HG03064 (cell line): ENCODE measurements around the gene MMP24OS.

Source experiments
- ATAC-seq: cut with Tn5 transposase; IDR thresholded peaks from one replicate; pipeline ENCODE4 v1.9.1; 2021; ENCODE audit warnings: low read depth; ENCODE audit not compliant: unreplicated experiment

Gene MMP24OS

GRCh38 chr20:35291654-35292503 is 14.0 kb upstream of the MMP24OS start, which contains the start of gene FAM83C:
Gene FAM83C (minus strand): TSS chr20:35292425. CDS start chr20:35292304, 121 bp downstream.
- no peak for ATAC-seq

GRCh38 chr20:35290887-35291417 is 13.0 kb upstream of the MMP24OS start:
- ATAC-seq: no peak

DNA sequence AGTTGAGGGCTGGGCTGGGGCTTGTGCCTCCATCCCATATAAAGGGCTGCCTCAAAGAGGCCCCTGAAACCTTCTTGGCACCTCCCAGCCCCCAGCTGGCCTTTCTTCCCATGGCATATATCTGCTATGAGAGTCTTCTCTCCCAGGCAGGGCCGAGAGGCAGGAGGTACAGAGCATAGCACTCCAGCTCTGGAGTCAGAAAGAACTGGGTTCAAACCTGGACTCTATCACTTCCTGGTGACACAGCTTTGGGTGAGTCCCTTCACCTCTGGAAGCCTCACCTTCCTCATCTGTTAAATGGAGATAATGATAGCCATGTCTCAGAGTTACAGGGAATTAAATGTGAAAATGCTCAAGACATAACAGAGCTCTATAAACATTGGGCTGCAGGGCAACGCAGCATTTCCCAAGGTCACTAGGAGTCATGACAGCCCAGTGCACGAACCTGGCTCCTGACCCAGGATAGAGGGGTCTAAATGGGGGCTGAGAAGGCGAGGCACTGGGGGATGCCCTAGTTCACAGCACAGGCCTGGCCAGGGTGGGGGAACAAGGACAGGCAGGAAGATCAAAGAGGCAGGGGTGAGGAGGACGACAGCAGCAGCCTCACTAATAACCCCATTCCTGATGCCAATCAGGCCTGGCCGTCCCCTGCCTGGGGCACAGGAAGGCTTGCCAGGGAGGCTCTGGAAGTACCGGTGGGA is 12.4 kb upstream of the MMP24OS start:
- no peak for ATAC-seq

DNA sequence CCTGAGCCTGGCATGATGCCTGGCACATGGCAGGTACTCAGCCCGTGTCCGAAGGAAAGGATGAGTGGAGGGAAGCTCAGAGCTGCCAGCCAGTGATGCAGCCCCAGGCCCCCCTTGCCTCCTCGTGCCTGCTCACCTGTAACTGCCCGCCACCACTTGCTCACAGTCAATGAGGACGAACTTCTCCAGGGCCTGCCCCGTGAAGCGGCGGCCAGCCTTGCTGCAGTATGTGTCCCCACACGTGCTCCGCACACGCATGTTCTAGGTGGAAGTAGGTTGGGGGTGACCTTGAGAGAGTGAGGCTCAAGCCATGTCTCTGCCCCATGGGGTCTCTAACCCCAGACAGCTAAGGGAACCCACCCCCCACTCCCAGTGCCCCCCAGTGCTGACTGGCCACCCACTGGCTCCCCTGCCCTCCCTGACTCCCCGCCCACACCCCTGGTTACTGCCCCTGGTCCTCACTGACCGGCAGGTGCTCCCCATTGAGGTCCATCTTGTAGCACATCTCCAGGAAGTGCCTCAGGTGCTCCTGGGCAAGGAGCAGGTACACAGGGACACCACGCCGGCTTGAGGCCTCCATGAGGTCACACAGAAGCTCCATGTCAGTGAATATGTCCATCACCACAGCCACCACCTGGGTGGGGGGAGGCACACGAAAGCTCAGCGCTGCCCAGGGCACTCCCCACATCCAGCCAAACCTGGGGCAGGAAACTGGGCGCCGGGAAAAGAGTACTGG is 10.6 kb upstream of the MMP24OS start:
- no peak for ATAC-seq

- ATAC-seq: no peak
Observed at GRCh38 chr20:35287509-35288324, 9.8 kb upstream of the MMP24OS start.

- no peak for ATAC-seq
Observed at GRCh38 chr20:35286899-35287508, 9.1 kb upstream of the MMP24OS start.

DNA sequence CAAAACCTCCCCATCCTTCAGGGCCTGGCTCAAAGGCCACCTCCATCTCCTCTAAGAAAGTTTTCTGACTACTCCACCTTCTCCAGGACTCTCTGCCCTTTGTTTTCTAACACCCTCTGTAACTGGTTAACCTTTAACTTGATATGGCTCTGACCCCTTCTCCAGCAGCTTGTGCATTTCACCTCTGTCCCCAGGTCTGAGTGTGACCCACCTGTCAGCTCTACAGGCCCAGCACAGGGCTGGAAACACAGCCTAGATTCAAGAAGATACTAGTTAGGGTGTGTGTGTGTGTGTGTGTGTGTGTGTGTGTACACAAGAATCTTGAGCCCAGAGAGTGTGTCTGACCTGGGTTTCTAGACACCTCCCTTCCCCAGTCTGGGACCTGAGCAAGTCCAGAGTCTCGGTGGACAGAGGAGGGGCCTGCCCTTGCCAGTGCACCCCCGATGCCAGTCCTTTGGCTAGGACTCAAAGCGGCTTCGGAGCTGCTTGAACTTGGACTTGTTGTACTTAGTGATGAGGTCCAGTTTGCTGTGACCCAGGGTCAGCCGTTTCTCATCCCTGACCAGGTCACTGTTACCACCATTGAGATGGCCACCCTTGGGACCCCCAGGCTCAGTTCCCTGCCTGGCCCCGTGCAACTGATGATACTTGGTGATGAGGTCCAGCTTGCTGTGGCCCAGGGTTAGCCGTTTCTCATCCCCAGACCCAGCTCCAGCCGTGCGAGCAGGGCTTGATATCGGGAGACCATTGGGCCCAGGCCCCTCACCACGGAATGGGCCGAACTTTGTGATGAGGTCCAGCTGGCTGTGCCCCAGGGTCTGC is 8.4 kb upstream of the MMP24OS start:
- ATAC-seq: no peak

GRCh38 chr20:35285806-35286076 is 7.8 kb upstream of the MMP24OS start:
- ATAC-seq: no peak

- no peak for ATAC-seq
Observed at GRCh38 chr20:35284992-35285805, 7.3 kb upstream of the MMP24OS start.

GRCh38 chr20:35284267-35284991 is 6.5 kb upstream of the MMP24OS start, which contains the start of gene EIF6:
Gene EIF6 (minus strand): TSS chr20:35284772. CDS start chr20:35284487, 285 bp downstream.
- peak; percentile 62 for ATAC-seq

- ATAC-seq: no peak
Observed at GRCh38 chr20:35283441-35284266, 5.7 kb upstream of the MMP24OS start.

DNA sequence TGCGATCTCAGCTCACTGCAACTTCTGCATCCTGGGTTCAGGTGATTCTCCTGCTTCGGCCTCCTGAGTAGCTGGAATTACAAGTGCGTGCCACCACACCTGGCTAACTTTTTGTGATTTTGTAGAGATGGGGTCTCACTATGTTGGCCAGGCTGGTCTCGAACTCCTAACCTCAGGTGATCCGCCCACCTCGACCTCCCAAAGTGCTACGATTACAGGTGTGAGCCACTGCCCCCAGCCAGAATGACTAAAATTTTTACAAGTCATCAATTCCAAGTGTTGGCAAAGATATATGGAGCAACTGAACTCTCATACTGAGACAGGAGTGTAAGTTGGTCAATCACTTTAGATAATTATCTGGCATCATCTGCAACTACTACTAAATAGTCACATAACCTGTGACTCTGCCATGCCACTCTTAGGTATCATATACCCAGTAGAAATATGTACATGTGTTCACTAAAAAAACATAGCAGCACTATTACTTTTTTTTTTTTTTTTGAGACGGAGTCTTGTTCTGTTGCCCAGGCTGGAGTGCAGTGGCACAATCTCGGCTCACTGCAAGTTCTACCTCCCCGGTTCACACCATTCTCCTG is 3.7 kb upstream of the MMP24OS start:
- ATAC-seq: no peak

- ATAC-seq: no peak
Observed at GRCh38 chr20:35280523-35280922, 2.6 kb upstream of the MMP24OS start.

DNA sequence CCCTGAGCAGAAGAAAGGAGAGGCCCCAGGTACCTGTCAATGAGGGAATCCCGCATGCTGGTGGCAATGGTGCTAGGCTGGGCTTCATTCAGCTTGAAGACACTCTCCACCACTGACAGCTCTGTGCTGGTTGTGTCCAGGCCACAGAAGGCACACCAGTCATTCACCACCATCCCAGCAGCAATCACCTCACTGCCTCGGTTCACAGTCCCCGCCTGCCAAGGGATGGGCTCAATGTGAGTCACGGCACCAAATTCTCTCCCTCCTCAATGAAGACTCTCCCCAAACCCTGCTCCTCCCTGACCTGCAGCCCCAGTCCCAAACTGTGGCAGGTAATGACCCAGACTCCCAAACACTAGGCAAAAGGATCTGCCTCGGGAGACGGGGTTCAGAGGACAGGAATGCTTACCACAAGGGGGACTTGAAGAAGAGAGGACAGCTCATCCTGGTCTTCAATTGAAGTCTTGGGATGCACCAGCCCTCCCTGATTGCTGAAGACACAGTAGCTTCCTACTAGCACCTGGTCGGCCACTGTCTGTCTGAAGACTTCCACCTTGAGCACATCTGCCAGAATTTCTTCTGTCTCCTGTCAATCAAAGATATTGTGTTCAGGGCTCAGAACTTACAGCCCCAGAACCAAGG is 1.7 kb upstream of the MMP24OS start:
- ATAC-seq: no peak

DNA sequence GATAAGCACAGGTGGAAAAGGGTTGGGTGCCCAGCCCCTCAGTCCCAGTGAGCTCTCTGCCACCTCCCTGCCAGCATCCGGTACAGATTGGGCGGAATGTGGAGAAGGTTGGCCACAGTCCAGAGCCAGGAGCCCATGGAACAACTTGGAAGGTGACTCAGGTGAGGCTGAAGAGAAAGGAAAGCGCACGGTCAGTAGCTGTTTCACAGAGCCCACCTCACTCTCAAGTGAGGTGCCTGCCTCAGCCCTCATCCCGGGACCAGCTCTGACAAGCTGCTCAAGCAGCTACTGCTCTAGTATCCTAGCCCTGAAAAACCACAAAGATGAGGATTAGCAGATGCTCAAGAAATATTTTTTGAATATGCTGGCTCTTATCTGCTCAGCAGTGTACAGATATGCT is 1.1 kb upstream of the MMP24OS start:
- no peak for ATAC-seq

DNA sequence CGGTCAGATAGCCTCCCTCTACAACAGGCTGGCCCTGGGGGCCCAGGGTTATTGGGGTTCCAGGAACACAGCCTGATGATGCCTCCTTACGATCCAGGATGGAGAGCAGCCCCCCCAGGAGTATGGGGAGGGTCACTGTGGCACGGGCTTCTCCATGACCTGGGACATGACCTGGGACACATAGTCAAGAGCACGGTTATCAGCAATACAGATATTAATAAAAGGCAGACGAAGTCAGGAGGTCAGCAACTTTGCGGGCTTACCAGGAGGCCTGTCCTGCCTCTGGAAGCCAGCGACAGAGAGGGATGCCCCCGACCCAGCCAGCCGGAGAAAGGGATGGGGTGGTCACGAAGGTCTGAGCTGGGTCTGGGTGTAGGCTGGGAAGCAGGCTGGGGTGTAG is 795 bp downstream of the MMP24OS start:
- ATAC-seq: no peak
